Measurements from ENCODE around the gene DKKL1. TPM values are rescaled to one million over a fixed set of nuclear protein-coding genes. Genes with fewer than 3 reads are reported as not detected.
A peak's percentile ranks its signal among the peaks of the same experiment; 100 is the strongest.

DKKL1 gene
- total RNA-seq, 1 donor from 2014 or later: 5.2 TPM

DNA sequence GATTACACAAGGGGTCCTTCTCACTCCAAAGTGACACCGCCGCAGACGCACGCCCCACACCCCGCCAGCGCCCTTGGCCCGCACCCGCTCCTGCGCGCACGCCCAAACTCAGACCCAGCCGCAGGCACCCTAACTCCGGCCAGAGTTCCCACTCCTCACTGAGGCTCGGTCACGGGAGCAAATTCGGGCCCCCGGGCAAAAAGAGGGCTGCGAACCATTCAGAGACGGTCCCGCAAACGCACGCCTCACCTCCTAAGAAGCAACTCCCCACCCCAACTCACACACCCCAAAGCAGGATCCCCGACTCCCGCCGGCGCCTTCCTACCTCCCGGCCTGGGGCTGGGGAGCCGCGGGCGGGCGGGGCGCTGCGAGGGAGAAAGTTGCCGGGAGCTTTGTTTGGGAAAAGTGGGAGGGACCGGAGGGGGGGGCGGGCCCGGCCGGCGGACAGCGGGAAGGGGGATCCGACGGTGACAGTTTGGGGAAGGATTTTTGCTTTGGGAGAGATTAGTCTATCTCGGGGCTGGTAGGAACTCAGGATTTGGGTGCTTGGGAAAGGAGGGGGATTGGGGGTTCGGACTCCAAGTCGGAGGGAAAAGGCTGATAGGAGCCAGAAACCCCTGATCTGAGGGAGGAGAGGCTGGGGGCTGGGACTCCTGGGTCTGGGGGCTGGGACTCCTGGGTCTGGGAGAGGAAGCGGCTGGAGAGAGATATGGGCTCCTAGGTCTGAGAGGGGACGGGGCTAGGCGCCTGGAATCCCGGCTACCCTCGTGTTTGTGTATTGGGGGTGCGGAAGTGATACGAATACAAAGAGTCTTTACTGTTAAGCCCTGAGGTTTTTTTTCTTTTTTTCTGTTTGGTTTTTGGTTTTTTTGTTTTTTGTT is 1.4 kb upstream of the DKKL1 start, which contains the start of gene TEAD2:
Gene TEAD2, minus strand, starts transcription at position 369 of the 881 bp plus-strand sequence. CDS start 2,341 bp downstream, outside the sequence.
- Mint-ChIP-seq H3K27me3 (no peaks in the 10 kb centered on the region), H3K36me3 (ENCODE audit: insufficient read depth) (peaks cover 10% of the 10 kb centered on the region), H3K9me3 (ENCODE audit: low read depth) (no peaks in the 10 kb centered on the region), H3K4me3 (ENCODE audit: low read depth) (no peak within 1 kb of the TSS), H3K4me1 (ENCODE audit: low read depth) (peaks cover 9% of the 10 kb centered on the region), H3K27ac (no peak within 1 kb of the TSS)
- TF ChIP-seq, protein P1, sequence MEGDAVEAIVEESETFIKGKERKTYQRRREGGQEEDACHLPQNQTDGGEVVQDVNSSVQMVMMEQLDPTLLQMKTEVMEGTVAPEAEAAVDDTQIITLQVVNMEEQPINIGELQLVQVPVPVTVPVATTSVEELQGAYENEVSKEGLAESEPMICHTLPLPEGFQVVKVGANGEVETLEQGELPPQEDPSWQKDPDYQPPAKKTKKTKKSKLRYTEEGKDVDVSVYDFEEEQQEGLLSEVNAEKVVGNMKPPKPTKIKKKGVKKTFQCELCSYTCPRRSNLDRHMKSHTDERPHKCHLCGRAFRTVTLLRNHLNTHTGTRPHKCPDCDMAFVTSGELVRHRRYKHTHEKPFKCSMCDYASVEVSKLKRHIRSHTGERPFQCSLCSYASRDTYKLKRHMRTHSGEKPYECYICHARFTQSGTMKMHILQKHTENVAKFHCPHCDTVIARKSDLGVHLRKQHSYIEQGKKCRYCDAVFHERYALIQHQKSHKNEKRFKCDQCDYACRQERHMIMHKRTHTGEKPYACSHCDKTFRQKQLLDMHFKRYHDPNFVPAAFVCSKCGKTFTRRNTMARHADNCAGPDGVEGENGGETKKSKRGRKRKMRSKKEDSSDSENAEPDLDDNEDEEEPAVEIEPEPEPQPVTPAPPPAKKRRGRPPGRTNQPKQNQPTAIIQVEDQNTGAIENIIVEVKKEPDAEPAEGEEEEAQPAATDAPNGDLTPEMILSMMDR (IDR thresholded peaks at IDR 0.05; ENCODE audit: unreplicated experiment): no peak
- DNase-seq (ENCODE audit: low spot score, unreplicated experiment): peak; percentile 61

DNA sequence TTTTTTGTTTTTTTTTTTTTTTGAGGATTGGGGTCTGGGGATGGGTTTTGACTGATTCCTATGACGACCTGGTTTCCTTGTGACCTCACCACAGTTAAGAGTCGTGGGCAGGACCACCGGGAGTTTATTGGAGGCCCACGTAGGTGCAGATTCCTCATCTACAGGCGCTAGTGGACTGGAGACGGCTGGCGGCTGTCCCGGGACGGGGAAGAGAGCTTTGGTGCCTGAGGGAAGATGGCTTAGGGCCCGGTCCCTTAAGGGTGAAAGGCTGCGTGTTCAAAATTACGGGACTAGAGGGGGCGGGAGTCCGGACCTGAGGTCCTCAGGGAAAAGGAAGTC is 779 bp upstream of the DKKL1 start:
- peaks cover 9% of the 10 kb centered on the region for H3K36me3 Mint-ChIP-seq (ENCODE audit: insufficient read depth)
- no peaks in the 10 kb centered on the region for H3K27me3 Mint-ChIP-seq
- no peak for DNase-seq (ENCODE audit: low spot score, unreplicated experiment)
- H3K9me3 Mint-ChIP-seq (ENCODE audit: low read depth): no peaks in the 10 kb centered on the region
- TF ChIP-seq, protein P1 (IDR thresholded peaks at IDR 0.05; ENCODE audit: unreplicated experiment): no peak
- H3K4me3 Mint-ChIP-seq (ENCODE audit: low read depth): no peak overlapping the region
- no peak overlapping the region for H3K27ac Mint-ChIP-seq
- peaks cover 6% of the 10 kb centered on the region for H3K4me1 Mint-ChIP-seq (ENCODE audit: low read depth)

DNA sequence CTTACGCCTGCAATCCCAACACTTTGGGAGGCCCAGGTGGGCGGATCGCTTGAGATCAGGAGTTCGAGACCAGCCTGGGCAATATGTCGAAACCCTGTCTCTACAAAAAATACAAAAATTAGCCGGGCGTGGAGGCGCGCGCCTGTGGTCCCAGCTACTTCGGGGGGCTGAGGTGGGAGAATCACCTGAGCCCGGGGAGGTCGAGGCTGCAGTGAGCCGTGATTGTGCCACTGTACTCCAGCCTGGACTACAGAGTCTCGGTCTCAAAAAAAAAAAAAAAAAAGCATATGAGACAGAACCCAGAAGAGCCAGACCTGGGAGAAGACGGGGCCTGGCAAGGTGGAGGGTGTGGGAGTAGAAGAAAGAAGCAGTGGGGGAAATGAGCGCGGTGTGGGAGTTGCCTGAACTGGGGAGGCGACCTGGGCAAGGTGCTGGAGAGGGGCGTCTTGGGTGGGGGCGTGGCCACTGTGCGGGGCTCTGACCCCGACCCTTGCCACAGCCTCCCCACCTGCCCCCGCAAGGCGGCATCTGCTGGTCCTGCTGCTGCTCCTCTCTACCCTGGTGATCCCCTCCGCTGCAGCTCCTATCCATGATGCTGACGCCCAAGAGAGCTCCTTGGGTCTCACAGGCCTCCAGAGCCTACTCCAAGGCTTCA is 533 bp downstream of the DKKL1 start:
- H3K27me3 Mint-ChIP-seq: no peaks in the 10 kb centered on the region
- TF ChIP-seq, protein P1 (IDR thresholded peaks at IDR 0.05; ENCODE audit: unreplicated experiment): no peak
- DNase-seq (ENCODE audit: low spot score, unreplicated experiment): no peak
- no peaks in the 10 kb centered on the region for H3K9me3 Mint-ChIP-seq (ENCODE audit: low read depth)
- peaks cover 4% of the 10 kb centered on the region for H3K36me3 Mint-ChIP-seq (ENCODE audit: insufficient read depth)
- H3K27ac Mint-ChIP-seq: no peak overlapping the region
- H3K4me1 Mint-ChIP-seq (ENCODE audit: low read depth): peaks cover 6% of the 10 kb centered on the region
- no peak overlapping the region for H3K4me3 Mint-ChIP-seq (ENCODE audit: low read depth)

DNA sequence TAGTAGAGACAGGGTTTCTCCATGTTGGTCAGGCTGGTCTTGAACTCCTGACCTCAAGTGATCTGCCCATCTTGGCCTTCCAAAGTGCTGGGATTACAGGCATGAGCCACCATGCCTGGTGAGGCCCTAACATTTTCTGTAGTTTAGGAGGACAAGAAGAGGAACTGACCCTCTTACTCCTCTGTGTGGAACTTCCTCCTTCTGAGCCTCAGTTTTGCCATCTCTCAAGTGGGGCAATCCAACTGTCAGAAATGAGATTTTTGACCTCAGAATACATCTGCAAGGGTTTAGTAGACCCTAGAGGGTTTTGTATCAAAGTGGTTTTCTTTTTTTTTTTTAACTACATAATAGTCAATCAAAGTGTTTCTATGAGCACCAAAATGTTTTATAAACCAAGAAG is 2.4 kb downstream of the DKKL1 start:
- H3K4me3 Mint-ChIP-seq (ENCODE audit: low read depth): no peak overlapping the region
- H3K27me3 Mint-ChIP-seq: no peaks in the 10 kb centered on the region
- no peaks in the 10 kb centered on the region for H3K4me1 Mint-ChIP-seq (ENCODE audit: low read depth)
- peaks cover 6% of the 10 kb centered on the region for H3K9me3 Mint-ChIP-seq (ENCODE audit: low read depth)
- H3K27ac Mint-ChIP-seq: no peak overlapping the region
- peaks cover 6% of the 10 kb centered on the region for H3K36me3 Mint-ChIP-seq (ENCODE audit: insufficient read depth)
- TF ChIP-seq, protein P1 (IDR thresholded peaks at IDR 0.05; ENCODE audit: unreplicated experiment): no peak
- no peak for DNase-seq (ENCODE audit: low spot score, unreplicated experiment)

DNA sequence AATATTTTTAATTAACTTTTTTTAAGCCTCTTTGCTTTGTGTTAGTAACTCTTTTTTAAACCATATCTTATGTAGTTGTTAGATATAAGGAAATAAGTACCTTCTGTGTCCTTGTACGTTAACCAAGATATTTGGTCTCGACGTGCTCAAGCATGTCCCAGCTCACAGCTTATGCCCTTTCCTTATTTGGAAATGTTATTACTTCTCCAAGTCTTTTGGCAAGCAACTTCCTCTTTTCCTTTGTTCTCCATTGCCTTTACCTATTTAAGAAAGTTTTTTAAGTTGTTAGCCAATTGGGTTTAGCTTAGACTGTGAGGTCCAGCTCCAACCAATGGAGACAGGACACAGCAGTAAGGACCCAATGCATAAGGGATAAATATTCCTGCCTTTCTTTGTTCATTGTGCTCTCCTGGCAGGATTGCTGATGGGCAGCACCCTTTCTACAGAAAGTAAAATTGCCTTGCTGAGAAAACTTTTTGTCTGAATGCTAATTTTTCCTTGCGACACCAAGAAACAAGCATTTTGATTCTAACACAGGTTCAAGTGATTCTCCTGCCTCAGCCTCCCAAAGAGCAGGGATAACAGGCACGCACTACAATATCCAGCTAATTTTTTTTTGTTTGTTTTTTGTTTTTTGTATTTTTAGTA is 5.2 kb downstream of the DKKL1 start:
- no peak for DNase-seq (ENCODE audit: low spot score, unreplicated experiment)
- H3K36me3 Mint-ChIP-seq (ENCODE audit: insufficient read depth): peaks cover 6% of the 10 kb centered on the region
- TF ChIP-seq, protein P1 (IDR thresholded peaks at IDR 0.05; ENCODE audit: unreplicated experiment): no peak
- no peaks in the 10 kb centered on the region for H3K27me3 Mint-ChIP-seq
- no peaks in the 10 kb centered on the region for H3K4me1 Mint-ChIP-seq (ENCODE audit: low read depth)
- no peak overlapping the region for H3K4me3 Mint-ChIP-seq (ENCODE audit: low read depth)
- H3K27ac Mint-ChIP-seq: no peak overlapping the region
- peaks cover 6% of the 10 kb centered on the region for H3K9me3 Mint-ChIP-seq (ENCODE audit: low read depth)

All from progenitor cell of endocrine pancreas (in vitro differentiated cells).